Measurements from ENCODE around the gene S100G.
A peak's percentile ranks its signal among the peaks of the same experiment; 100 is the strongest.
"Not testable (repeated sequence)": the region's sequence is repeated elsewhere in the genome, so short reads cannot be mapped to it uniquely, and the experiment has no call there.

S100G gene

GRCh38 chrX:16619024-16619423 is 30.9 kb upstream of the S100G start:
- H3K36me3 ChIP-seq (ENCODE audit: insufficient read depth, low read length) = peaks cover 35% of the 10 kb centered on the region
- H3K9me3 ChIP-seq (ENCODE audit: insufficient read depth, low read depth, low read length) = no peaks in the 10 kb centered on the region
- no peak overlapping the region for H3K4me3 ChIP-seq (ENCODE audit: low read length)
- no peak overlapping the region for H3K9ac ChIP-seq (ENCODE audit: low read depth, low read length)
- no peaks in the 10 kb centered on the region for H3K27me3 ChIP-seq (ENCODE audit: insufficient read depth, low read length)
- H3K27ac ChIP-seq (ENCODE audit: low read depth, low read length) = no peak overlapping the region
- 95% methylated on average over 2 of the region's 2 CpGs for WGBS
- H3K4me1 ChIP-seq (ENCODE audit: insufficient read depth, low read length) = no peaks in the 10 kb centered on the region

GRCh38 chrX:16628511-16628910 is 21.4 kb upstream of the S100G start:
- not testable (repeated sequence) for H3K9me3 ChIP-seq (ENCODE audit: insufficient read depth, low read depth, low read length); H3K27me3 ChIP-seq (ENCODE audit: insufficient read depth, low read length); H3K9ac ChIP-seq (ENCODE audit: low read depth, low read length); H3K36me3 ChIP-seq (ENCODE audit: insufficient read depth, low read length); H3K4me3 ChIP-seq (ENCODE audit: low read length)
- Histone ChIP-seq H3K27ac (ENCODE audit: low read depth, low read length) (peak overlapping the region; percentile 78; the same call in 1 of the 2 replicates), H3K4me1 (ENCODE audit: insufficient read depth, low read length) (peaks cover 19% of the 10 kb centered on the region; the same call in 1 of the 2 replicates)
- 59% methylated on average over 6 of the region's 6 CpGs for WGBS

- Histone ChIP-seq H3K27me3 (ENCODE audit: insufficient read depth, low read length) (no peaks in the 10 kb centered on the region), H3K36me3 (ENCODE audit: insufficient read depth, low read length) (peaks cover 6% of the 10 kb centered on the region; the same call in 1 of the 2 replicates), H3K4me1 (ENCODE audit: insufficient read depth, low read length) (peaks cover 19% of the 10 kb centered on the region; the same call in 1 of the 2 replicates), H3K4me3 (ENCODE audit: low read length) (peak overlapping the region; percentile 9; the same call in 1 of the 2 replicates), H3K9ac (ENCODE audit: low read depth, low read length) (no peak overlapping the region), H3K27ac (ENCODE audit: low read depth, low read length) (peak overlapping the region; percentile 78; the same call in 1 of the 2 replicates), H3K9me3 (ENCODE audit: insufficient read depth, low read depth, low read length) (no peaks in the 10 kb centered on the region)
- WGBS = 11% methylated on average over 14 of the region's 17 CpGs
Observed at GRCh38 chrX:16628946-16629595, 20.9 kb upstream of the S100G start.

GRCh38 chrX:16629909-16630308 is 20.0 kb upstream of the S100G start:
- Histone ChIP-seq H3K9ac (ENCODE audit: low read depth, low read length) (no peak overlapping the region), H3K36me3 (ENCODE audit: insufficient read depth, low read length) (peaks cover 5% of the 10 kb centered on the region; the same call in 1 of the 2 replicates), H3K9me3 (ENCODE audit: insufficient read depth, low read depth, low read length) (no peaks in the 10 kb centered on the region), H3K27me3 (ENCODE audit: insufficient read depth, low read length) (no peaks in the 10 kb centered on the region), H3K4me1 (ENCODE audit: insufficient read depth, low read length) (peaks cover 19% of the 10 kb centered on the region; the same call in 1 of the 2 replicates), H3K4me3 (ENCODE audit: low read length) (no peak overlapping the region), H3K27ac (ENCODE audit: low read depth, low read length) (peak overlapping the region; percentile 78; the same call in 1 of the 2 replicates)
- 54% methylated on average over 4 of the region's 4 CpGs for WGBS

- 100% methylated on average over 2 of the region's 4 CpGs for WGBS
- Histone ChIP-seq H3K9ac (ENCODE audit: low read depth, low read length) (no peak overlapping the region), H3K9me3 (ENCODE audit: insufficient read depth, low read depth, low read length) (no peaks in the 10 kb centered on the region), H3K27me3 (ENCODE audit: insufficient read depth, low read length) (no peaks in the 10 kb centered on the region), H3K4me3 (ENCODE audit: low read length) (no peak overlapping the region), H3K4me1 (ENCODE audit: insufficient read depth, low read length) (peaks cover 12% of the 10 kb centered on the region; the same call in 1 of the 2 replicates), H3K36me3 (ENCODE audit: insufficient read depth, low read length) (peaks cover 9% of the 10 kb centered on the region; the same call in 1 of the 2 replicates), H3K27ac (ENCODE audit: low read depth, low read length) (no peak overlapping the region)
Observed at GRCh38 chrX:16633754-16634153, 16.2 kb upstream of the S100G start.

GRCh38 chrX:16635040-16635439 is 14.9 kb upstream of the S100G start:
- WGBS = 94% methylated on average over 4 of the region's 5 CpGs
- no peak overlapping the region for H3K9ac ChIP-seq (ENCODE audit: low read depth, low read length)
- no peak overlapping the region for H3K4me3 ChIP-seq (ENCODE audit: low read length)
- H3K27me3 ChIP-seq (ENCODE audit: insufficient read depth, low read length) = no peaks in the 10 kb centered on the region
- no peaks in the 10 kb centered on the region for H3K9me3 ChIP-seq (ENCODE audit: insufficient read depth, low read depth, low read length)
- peaks cover under 1% of the 10 kb centered on the region; the same call in 1 of the 2 replicates for H3K4me1 ChIP-seq (ENCODE audit: insufficient read depth, low read length)
- peaks cover 11% of the 10 kb centered on the region; the same call in 1 of the 2 replicates for H3K36me3 ChIP-seq (ENCODE audit: insufficient read depth, low read length)
- no peak overlapping the region for H3K27ac ChIP-seq (ENCODE audit: low read depth, low read length)

GRCh38 chrX:16635596-16635995 is 14.4 kb upstream of the S100G start:
- no peaks in the 10 kb centered on the region for H3K4me1 ChIP-seq (ENCODE audit: insufficient read depth, low read length)
- no peaks in the 10 kb centered on the region for H3K9me3 ChIP-seq (ENCODE audit: insufficient read depth, low read depth, low read length)
- no peak overlapping the region for H3K4me3 ChIP-seq (ENCODE audit: low read length)
- no peaks in the 10 kb centered on the region for H3K27me3 ChIP-seq (ENCODE audit: insufficient read depth, low read length)
- no peak overlapping the region for H3K9ac ChIP-seq (ENCODE audit: low read depth, low read length)
- WGBS = 67% methylated on average over 1 of the region's 3 CpGs
- H3K27ac ChIP-seq (ENCODE audit: low read depth, low read length) = no peak overlapping the region
- H3K36me3 ChIP-seq (ENCODE audit: insufficient read depth, low read length) = peaks cover 11% of the 10 kb centered on the region; the same call in 1 of the 2 replicates

- WGBS = 98% methylated on average over 7 of the region's 7 CpGs
- no peak overlapping the region for H3K27ac ChIP-seq (ENCODE audit: low read depth, low read length)
- H3K27me3 ChIP-seq (ENCODE audit: insufficient read depth, low read length) = no peaks in the 10 kb centered on the region
- H3K4me1 ChIP-seq (ENCODE audit: insufficient read depth, low read length) = 0 out of 2 replicates have a peak, but pooled peaks cover 9% of the 10 kb centered on the region
- H3K9ac ChIP-seq (ENCODE audit: low read depth, low read length) = no peak overlapping the region
- H3K9me3 ChIP-seq (ENCODE audit: insufficient read depth, low read depth, low read length) = no peaks in the 10 kb centered on the region
- H3K36me3 ChIP-seq (ENCODE audit: insufficient read depth, low read length) = peaks cover 13% of the 10 kb centered on the region; the same call in 1 of the 2 replicates
- no peak overlapping the region for H3K4me3 ChIP-seq (ENCODE audit: low read length)
Observed at GRCh38 chrX:16638533-16638932, 11.4 kb upstream of the S100G start.

- Histone ChIP-seq H3K4me1 (ENCODE audit: insufficient read depth, low read length) (0 out of 2 replicates have a peak, but pooled peaks cover 9% of the 10 kb centered on the region), H3K9me3 (ENCODE audit: insufficient read depth, low read depth, low read length) (no peaks in the 10 kb centered on the region), H3K36me3 (ENCODE audit: insufficient read depth, low read length) (peaks cover 13% of the 10 kb centered on the region; the same call in 1 of the 2 replicates), H3K27ac (ENCODE audit: low read depth, low read length) (no peak overlapping the region), H3K27me3 (ENCODE audit: insufficient read depth, low read length) (no peaks in the 10 kb centered on the region), H3K4me3 (ENCODE audit: low read length) (no peak overlapping the region), H3K9ac (ENCODE audit: low read depth, low read length) (no peak overlapping the region)
- WGBS = 95% methylated on average over 6 of the region's 6 CpGs
Observed at GRCh38 chrX:16639966-16640365, 10.0 kb upstream of the S100G start.

GRCh38 chrX:16640823-16641222 is 9.1 kb upstream of the S100G start:
- H3K36me3 ChIP-seq (ENCODE audit: insufficient read depth, low read length) = peaks cover 17% of the 10 kb centered on the region; the same call in 1 of the 2 replicates
- H3K9ac ChIP-seq (ENCODE audit: low read depth, low read length) = no peak overlapping the region
- 98% methylated on average over 4 of the region's 4 CpGs for WGBS
- H3K4me3 ChIP-seq (ENCODE audit: low read length) = no peak overlapping the region
- no peak overlapping the region for H3K27ac ChIP-seq (ENCODE audit: low read depth, low read length)
- H3K27me3 ChIP-seq (ENCODE audit: insufficient read depth, low read length) = no peaks in the 10 kb centered on the region
- no peaks in the 10 kb centered on the region for H3K9me3 ChIP-seq (ENCODE audit: insufficient read depth, low read depth, low read length)
- 0 out of 2 replicates have a peak, but pooled peaks cover 9% of the 10 kb centered on the region for H3K4me1 ChIP-seq (ENCODE audit: insufficient read depth, low read length)

GRCh38 chrX:16643176-16643575 is 6.8 kb upstream of the S100G start:
- 0 out of 2 replicates have a peak, but pooled peaks cover 9% of the 10 kb centered on the region for H3K4me1 ChIP-seq (ENCODE audit: insufficient read depth, low read length)
- no peaks in the 10 kb centered on the region for H3K27me3 ChIP-seq (ENCODE audit: insufficient read depth, low read length)
- no peaks in the 10 kb centered on the region for H3K9me3 ChIP-seq (ENCODE audit: insufficient read depth, low read depth, low read length)
- H3K9ac ChIP-seq (ENCODE audit: low read depth, low read length) = no peak overlapping the region
- H3K27ac ChIP-seq (ENCODE audit: low read depth, low read length) = no peak overlapping the region
- H3K36me3 ChIP-seq (ENCODE audit: insufficient read depth, low read length) = peaks cover 25% of the 10 kb centered on the region; the same call in 1 of the 2 replicates
- 82% methylated on average over 5 of the region's 5 CpGs for WGBS
- H3K4me3 ChIP-seq (ENCODE audit: low read length) = no peak overlapping the region
